HFFc6 (cell line): ENCODE data around the gene PCP2. TPM values are rescaled to one million over a fixed set of nuclear protein-coding genes. Genes with fewer than 3 reads are reported as not detected.
A peak's percentile ranks its signal among the peaks of the same experiment; 100 is the strongest.

Experiments
- DNase-seq: peaks from one replicate; pipeline ENCODE4 v3.0.0-alpha.2; 2018
- H3K27ac Mint-ChIP-seq: 2 replicates; pipeline ENCODE4 v1.8.0; 2020; ENCODE audit warnings: mild to moderate bottlenecking, mixed read lengths
- H3K27me3 Mint-ChIP-seq: 2 replicates; pipeline ENCODE4 v1.8.0; 2021; ENCODE audit warnings: mild to moderate bottlenecking, moderate library complexity, mixed read lengths; ENCODE audit not compliant: insufficient read depth
- H3K36me3 Mint-ChIP-seq: 2 replicates; pipeline ENCODE4 v1.8.0; 2021; ENCODE audit warnings: low read depth, mixed read lengths
- H3K4me1 Mint-ChIP-seq: 2 replicates; pipeline ENCODE4 v1.8.0; 2020; ENCODE audit warnings: low read depth, mixed read lengths
- H3K4me3 Mint-ChIP-seq: 2 replicates; pipeline ENCODE4 v1.8.0; 2020; ENCODE audit warnings: mild to moderate bottlenecking, moderate library complexity, mixed read lengths
- H3K9me3 Mint-ChIP-seq: 2 replicates; pipeline ENCODE4 v1.8.0; 2020; ENCODE audit warnings: mild to moderate bottlenecking, mixed read lengths
- total RNA-seq, 6 experiments: library from RNA; stranded (reverse); fragmentation: NEBNext Ultra II Directional; extraction: Animal tissue kit (Norgen Biotek cat#: 25700); gene quantifications; 2 replicates in 1 of 6; 3 replicates in 5 of 6; pipeline ENCODE4 v1.2.3, GENCODE V29; 2021
- TF ChIP-seq, protein P1 (sequence below): fragments of 200-600 bp; sonication (generic); IDR thresholded peaks from 2 replicates; pipeline ENCODE4 v1.5.0; 2021; ENCODE audit warnings: antibody characterized with exemption, mild to moderate bottlenecking

Gene PCP2
- total RNA-seq, 6 experiments from 2014 or later: not detected

DNA sequence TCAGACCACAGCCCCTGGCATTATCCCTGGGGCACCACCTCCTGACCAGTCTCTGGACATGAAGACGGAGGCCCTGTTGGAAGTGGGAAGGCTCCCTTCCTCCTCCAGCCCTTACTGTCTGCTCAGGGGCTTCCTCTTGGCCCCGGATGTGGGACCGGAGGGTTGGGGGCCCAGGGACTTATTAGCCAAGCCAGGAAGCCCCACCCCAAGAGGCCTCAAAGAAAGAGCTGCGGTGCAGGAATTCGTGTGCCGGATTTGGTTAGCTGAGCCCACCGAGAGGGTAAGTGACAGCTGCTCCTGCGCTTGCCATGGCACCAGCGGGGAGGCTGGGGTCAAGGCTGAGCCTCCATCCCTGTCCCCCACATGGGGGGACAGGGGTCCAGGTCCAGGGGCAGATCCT lies 35.3 kb upstream of the PCP2 start, which contains the start of gene RETN:
Gene RETN, plus strand, starts transcription at position 208 of the 400 bp plus-strand sequence. CDS start 278 bp downstream, outside the sequence.
- peaks cover 21% of the 10 kb centered on the region for H3K27me3 Mint-ChIP-seq
- no peak within 1 kb of the TSS for H3K4me3 Mint-ChIP-seq

DNA sequence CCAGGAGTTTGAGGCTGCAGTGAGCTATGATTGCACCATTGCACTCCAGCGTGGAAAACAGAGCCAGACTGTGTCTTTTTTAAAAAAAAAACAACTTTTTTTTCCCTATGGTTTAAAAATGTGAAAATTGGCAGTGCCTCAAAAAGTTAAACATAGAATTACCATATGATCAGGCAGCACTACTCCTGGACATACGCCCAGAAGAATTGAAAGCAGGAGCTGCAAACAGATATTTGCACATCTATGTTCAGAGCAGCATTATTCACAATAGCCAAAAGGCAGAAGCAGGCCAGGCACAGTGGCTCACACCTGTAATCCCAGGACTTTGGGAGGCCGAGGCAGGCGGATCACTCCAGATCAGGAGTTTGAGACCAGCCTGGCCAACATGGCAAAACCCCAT lies 31.6 kb upstream of the PCP2 start:
- Mint-ChIP-seq H3K36me3 (no peaks in the 10 kb centered on the region), H3K4me3 (no peak overlapping the region), H3K9me3 (no peaks in the 10 kb centered on the region), H3K4me1 (0 out of 2 replicates have a peak, but pooled peaks cover 5% of the 10 kb centered on the region), H3K27ac (no peak overlapping the region), H3K27me3 (peaks cover 30% of the 10 kb centered on the region)
- TF ChIP-seq, protein P1, sequence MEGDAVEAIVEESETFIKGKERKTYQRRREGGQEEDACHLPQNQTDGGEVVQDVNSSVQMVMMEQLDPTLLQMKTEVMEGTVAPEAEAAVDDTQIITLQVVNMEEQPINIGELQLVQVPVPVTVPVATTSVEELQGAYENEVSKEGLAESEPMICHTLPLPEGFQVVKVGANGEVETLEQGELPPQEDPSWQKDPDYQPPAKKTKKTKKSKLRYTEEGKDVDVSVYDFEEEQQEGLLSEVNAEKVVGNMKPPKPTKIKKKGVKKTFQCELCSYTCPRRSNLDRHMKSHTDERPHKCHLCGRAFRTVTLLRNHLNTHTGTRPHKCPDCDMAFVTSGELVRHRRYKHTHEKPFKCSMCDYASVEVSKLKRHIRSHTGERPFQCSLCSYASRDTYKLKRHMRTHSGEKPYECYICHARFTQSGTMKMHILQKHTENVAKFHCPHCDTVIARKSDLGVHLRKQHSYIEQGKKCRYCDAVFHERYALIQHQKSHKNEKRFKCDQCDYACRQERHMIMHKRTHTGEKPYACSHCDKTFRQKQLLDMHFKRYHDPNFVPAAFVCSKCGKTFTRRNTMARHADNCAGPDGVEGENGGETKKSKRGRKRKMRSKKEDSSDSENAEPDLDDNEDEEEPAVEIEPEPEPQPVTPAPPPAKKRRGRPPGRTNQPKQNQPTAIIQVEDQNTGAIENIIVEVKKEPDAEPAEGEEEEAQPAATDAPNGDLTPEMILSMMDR: no peak
- DNase-seq: peak; percentile 11

More for the DNA sequence above, 35.3 kb upstream of the PCP2 start, which contains the start of gene RETN:
- no peak for DNase-seq
- H3K36me3 Mint-ChIP-seq: peaks cover 1% of the 10 kb centered on the region
- H3K4me1 Mint-ChIP-seq: 0 out of 2 replicates have a peak, but pooled peaks cover 5% of the 10 kb centered on the region
- H3K9me3 Mint-ChIP-seq: peaks cover 2% of the 10 kb centered on the region; the same call in 1 of the 2 replicates
- TF ChIP-seq, protein P1: no peak
- no peak within 1 kb of the TSS for H3K27ac Mint-ChIP-seq

DNA sequence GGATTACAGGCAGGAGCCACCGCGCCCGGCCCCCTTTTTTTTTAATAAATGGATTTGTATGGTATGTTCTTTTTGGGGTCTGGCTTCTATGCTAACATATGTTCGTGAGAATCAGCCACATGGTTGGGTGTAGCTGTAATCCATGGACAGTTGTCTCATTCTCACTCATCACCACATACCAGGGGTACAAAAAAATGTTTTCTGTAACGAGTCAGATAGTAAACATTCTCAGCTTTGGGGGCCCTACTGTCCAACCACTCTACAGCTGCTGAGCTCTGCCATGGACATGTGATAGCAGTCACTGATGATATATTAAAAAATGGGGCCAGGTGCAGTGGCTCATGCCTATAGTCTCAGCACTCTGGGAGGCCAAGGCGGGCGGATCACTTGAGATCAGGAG lies 30.2 kb upstream of the PCP2 start:
- no peak for DNase-seq
- H3K27ac Mint-ChIP-seq: no peak overlapping the region
- H3K4me3 Mint-ChIP-seq: no peak overlapping the region
- TF ChIP-seq, protein P1: no peak
- H3K4me1 Mint-ChIP-seq: 0 out of 2 replicates have a peak, but pooled peaks cover 5% of the 10 kb centered on the region
- H3K27me3 Mint-ChIP-seq: peaks cover 25% of the 10 kb centered on the region
- H3K36me3 Mint-ChIP-seq: no peaks in the 10 kb centered on the region
- H3K9me3 Mint-ChIP-seq: no peaks in the 10 kb centered on the region

DNA sequence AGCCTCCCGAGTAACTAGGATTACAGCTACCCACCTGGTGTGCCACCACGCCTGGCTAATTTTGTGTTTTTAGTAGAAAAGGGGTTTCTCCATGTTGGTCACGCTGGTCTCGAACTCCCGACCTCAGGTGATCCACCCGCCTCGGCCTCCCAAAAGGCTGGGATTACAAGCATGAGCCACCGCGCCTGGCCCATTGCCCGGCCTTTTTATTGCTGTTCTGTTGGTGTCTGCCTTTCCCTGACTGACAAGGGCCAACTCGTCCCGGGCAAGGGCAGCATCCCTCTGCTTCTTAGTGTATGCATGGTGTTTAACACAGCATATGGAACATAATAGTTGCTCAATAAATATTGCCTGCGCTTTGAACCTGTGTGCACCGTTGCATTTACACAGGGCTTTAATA lies 29.1 kb upstream of the PCP2 start:
- no peaks in the 10 kb centered on the region for H3K9me3 Mint-ChIP-seq
- 0 out of 2 replicates have a peak, but pooled peaks cover 5% of the 10 kb centered on the region for H3K4me1 Mint-ChIP-seq
- peaks cover 25% of the 10 kb centered on the region for H3K27me3 Mint-ChIP-seq
- TF ChIP-seq, protein P1: no peak
- no peak overlapping the region for H3K4me3 Mint-ChIP-seq
- H3K27ac Mint-ChIP-seq: no peak overlapping the region
- no peaks in the 10 kb centered on the region for H3K36me3 Mint-ChIP-seq
- DNase-seq: no peak

DNA sequence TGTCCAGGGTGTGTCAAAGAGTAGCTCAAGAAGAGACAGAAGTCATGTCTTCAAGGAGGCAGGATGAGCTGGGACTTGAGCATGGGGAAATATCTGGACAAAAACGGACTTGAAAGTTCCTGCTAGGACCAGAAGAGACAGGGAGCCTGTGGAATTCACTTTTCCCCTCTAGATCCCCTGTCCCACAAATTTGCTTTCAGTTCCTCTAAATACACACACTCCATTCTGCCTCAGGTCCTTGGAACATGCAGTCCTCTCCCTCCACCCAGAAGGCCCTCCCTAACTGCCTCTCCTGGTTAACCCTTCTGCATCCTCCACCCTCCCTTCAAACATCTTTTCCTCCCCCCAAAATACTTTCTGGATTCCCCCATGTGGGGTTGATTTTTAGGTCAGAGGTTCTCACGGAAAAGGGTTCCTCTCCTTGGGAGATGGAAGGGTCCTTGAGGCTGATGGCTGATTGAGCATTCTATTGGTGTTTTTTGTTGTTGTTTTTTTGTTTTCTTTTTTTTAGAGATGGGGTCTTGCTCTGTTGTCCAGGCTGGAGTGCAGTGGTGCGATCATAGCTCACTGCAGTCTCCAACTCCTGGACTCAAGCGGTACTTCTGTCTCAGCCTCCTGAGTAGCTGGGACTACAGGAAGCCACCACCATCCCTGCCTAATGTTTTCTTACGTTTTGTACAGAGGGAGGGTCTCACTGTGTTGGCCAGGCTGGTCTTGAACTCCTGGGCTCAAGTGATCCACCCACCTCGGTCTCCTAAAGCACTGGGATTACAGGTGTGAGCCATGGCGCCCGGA lies 28.4 kb upstream of the PCP2 start:
- Mint-ChIP-seq H3K27ac (no peak overlapping the region), H3K9me3 (no peaks in the 10 kb centered on the region), H3K4me3 (no peak overlapping the region), H3K36me3 (no peaks in the 10 kb centered on the region), H3K4me1 (0 out of 2 replicates have a peak, but pooled peaks cover 5% of the 10 kb centered on the region), H3K27me3 (peaks cover 31% of the 10 kb centered on the region)
- TF ChIP-seq, protein P1: no peak
- no peak for DNase-seq
